Fibroblast of lung (primary cell): ENCODE measurements around the gene MAST2.

Experiments used
- EZH2 ChIP-seq: IDR thresholded peaks from 2 replicates; pipeline ENCODE4 v1.5.1; 2012; ENCODE audit warnings: low read length, control low read depth, mild to moderate bottlenecking; ENCODE audit errors: missing control alignments
- TF ChIP-seq, protein P1 (sequence below), 2 donors: IDR thresholded peaks in 1 of 2; conservative IDR thresholded peaks in 1 of 2; 1 replicate in 1 of 2; 2 replicates in 1 of 2; pipeline ENCODE4 v1.5.1; 2011 to 2012; ENCODE audit warnings: low read length in 2 of 2, control low read depth in 1 of 2, inconsistent platforms in 1 of 2, low read depth in 1 of 2, mild to moderate bottlenecking in 1 of 2

DNA sequence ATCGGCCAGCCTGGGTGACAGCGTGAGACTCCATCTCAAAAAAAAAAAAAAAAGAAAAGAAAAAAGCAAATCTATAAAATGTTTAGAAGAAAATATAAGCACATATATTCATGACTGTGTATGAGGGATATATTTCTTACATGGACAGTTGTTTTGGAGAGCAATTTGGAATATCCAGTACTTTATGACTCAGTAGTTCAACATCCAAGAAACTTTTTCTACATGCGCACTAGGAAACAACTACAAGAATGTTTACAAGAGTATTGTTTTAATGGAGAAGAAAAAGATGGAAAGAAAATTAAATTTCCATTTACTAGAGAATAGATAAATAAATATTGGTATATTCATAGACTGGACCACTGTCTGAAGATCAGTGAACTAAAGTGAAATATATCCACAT lies 77.5 kb downstream of the MAST2 start:
- TF ChIP-seq, protein P1, sequence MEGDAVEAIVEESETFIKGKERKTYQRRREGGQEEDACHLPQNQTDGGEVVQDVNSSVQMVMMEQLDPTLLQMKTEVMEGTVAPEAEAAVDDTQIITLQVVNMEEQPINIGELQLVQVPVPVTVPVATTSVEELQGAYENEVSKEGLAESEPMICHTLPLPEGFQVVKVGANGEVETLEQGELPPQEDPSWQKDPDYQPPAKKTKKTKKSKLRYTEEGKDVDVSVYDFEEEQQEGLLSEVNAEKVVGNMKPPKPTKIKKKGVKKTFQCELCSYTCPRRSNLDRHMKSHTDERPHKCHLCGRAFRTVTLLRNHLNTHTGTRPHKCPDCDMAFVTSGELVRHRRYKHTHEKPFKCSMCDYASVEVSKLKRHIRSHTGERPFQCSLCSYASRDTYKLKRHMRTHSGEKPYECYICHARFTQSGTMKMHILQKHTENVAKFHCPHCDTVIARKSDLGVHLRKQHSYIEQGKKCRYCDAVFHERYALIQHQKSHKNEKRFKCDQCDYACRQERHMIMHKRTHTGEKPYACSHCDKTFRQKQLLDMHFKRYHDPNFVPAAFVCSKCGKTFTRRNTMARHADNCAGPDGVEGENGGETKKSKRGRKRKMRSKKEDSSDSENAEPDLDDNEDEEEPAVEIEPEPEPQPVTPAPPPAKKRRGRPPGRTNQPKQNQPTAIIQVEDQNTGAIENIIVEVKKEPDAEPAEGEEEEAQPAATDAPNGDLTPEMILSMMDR (conservative IDR thresholded peaks at IDR 0.05 in 1 of 2, IDR thresholded peaks at IDR 0.05 in 1 of 2; ENCODE audit: low read depth in 1 of 2, low read length in 2 of 2) = no peak
- no peak for TF ChIP-seq EZH2
